Measurements from ENCODE around the gene TTBK1. TPM values are rescaled to one million over a fixed set of nuclear protein-coding genes. Genes with fewer than 3 reads are reported as not detected.

The TTBK1 gene
- total RNA-seq, 2 experiments from 2014 or later: 0.02 TPM; not detected in 1

GRCh38 chr6:43268782-43269272 is 25.5 kb downstream of the TTBK1 start:
- intact Hi-C loops (cut with micrococcal nuclease): no loop called here
- Mint-ChIP-seq H3K4me3 (peak overlapping the region; percentile 37), H3K27ac (no peak overlapping the region), H3K4me1 (ENCODE audit: low read depth) (peaks cover 4% of the 10 kb centered on the region), H3K27me3 (ENCODE audit: low read depth) (peaks cover under 1% of the 10 kb centered on the region), H3K9me3 (no peaks in the 10 kb centered on the region), H3K36me3 (ENCODE audit: low read depth) (no peaks in the 10 kb centered on the region)
- CTCF ChIA-PET: interaction anchor here (0.7 to 1.6 kb wide), 3 partner anchors 21 to 128 kb away, joined by 3 to 5 read pairs (median 3); partner anchors contain the start of gene CRIP3
- DNase-seq: no peak

GRCh38 chr6:43269273-43270007 is 26.2 kb downstream of the TTBK1 start:
- Mint-ChIP-seq H3K4me3 (peak overlapping the region; percentile 37), H3K4me1 (ENCODE audit: low read depth) (peaks cover 4% of the 10 kb centered on the region), H3K9me3 (no peaks in the 10 kb centered on the region), H3K36me3 (ENCODE audit: low read depth) (no peaks in the 10 kb centered on the region), H3K27me3 (ENCODE audit: low read depth) (peaks cover 6% of the 10 kb centered on the region), H3K27ac (no peak overlapping the region)
- DNase-seq: peak; percentile 57
- CTCF ChIA-PET: interaction anchor here (0.7 to 1.6 kb wide), 2 partner anchors 20 to 127 kb away, joined by 3 to 5 read pairs; no protein-coding TSS in a partner anchor
- intact Hi-C loops (cut with micrococcal nuclease): no loop called here

GRCh38 chr6:43271103-43271815 is 28.0 kb downstream of the TTBK1 start:
- no peak for DNase-seq
- Mint-ChIP-seq H3K36me3 (ENCODE audit: low read depth) (no peaks in the 10 kb centered on the region), H3K9me3 (no peaks in the 10 kb centered on the region), H3K27me3 (ENCODE audit: low read depth) (peaks cover 11% of the 10 kb centered on the region), H3K4me3 (no peak overlapping the region), H3K27ac (no peak overlapping the region), H3K4me1 (ENCODE audit: low read depth) (peaks cover 10% of the 10 kb centered on the region)
- intact Hi-C loops (cut with micrococcal nuclease): no loop called here
- CTCF ChIA-PET: no interaction called here

GRCh38 chr6:43271944-43272343 is 28.7 kb downstream of the TTBK1 start:
- Mint-ChIP-seq H3K27me3 (ENCODE audit: low read depth) (peaks cover 14% of the 10 kb centered on the region), H3K4me1 (ENCODE audit: low read depth) (peaks cover 10% of the 10 kb centered on the region), H3K36me3 (ENCODE audit: low read depth) (no peaks in the 10 kb centered on the region), H3K4me3 (no peak overlapping the region), H3K27ac (no peak overlapping the region), H3K9me3 (no peaks in the 10 kb centered on the region)
- intact Hi-C loops (cut with micrococcal nuclease): no loop called here
- DNase-seq: no peak
- CTCF ChIA-PET: interaction anchor here (0.6 to 1.1 kb wide), 3 partner anchors 10 to 234 kb away, joined by 3 to 4 read pairs (median 3); no protein-coding TSS in a partner anchor

GRCh38 chr6:43273707-43274106 is 30.4 kb downstream of the TTBK1 start:
- Mint-ChIP-seq H3K27ac (no peak overlapping the region), H3K27me3 (ENCODE audit: low read depth) (peaks cover 17% of the 10 kb centered on the region), H3K36me3 (ENCODE audit: low read depth) (no peaks in the 10 kb centered on the region), H3K4me1 (ENCODE audit: low read depth) (peaks cover 10% of the 10 kb centered on the region), H3K9me3 (no peaks in the 10 kb centered on the region), H3K4me3 (no peak overlapping the region)
- CTCF ChIA-PET: no interaction called here
- intact Hi-C loops (cut with micrococcal nuclease): no loop called here
- no peak for DNase-seq

GRCh38 chr6:43274127-43274915 is 31.0 kb downstream of the TTBK1 start:
- Mint-ChIP-seq H3K9me3 (no peaks in the 10 kb centered on the region), H3K4me1 (ENCODE audit: low read depth) (peaks cover 6% of the 10 kb centered on the region), H3K27me3 (ENCODE audit: low read depth) (peaks cover 17% of the 10 kb centered on the region), H3K27ac (no peak overlapping the region), H3K4me3 (peak overlapping the region; percentile 62), H3K36me3 (ENCODE audit: low read depth) (no peaks in the 10 kb centered on the region)
- CTCF ChIA-PET: no interaction called here
- intact Hi-C loops (cut with micrococcal nuclease): no loop called here
- no peak for DNase-seq

GRCh38 chr6:43274916-43275597 is 31.8 kb downstream of the TTBK1 start:
- H3K4me3 Mint-ChIP-seq: peak overlapping the region; percentile 62
- DNase-seq: peak; percentile 43
- peaks cover 6% of the 10 kb centered on the region for H3K4me1 Mint-ChIP-seq (ENCODE audit: low read depth)
- H3K27ac Mint-ChIP-seq: no peak overlapping the region
- intact Hi-C loops (cut with micrococcal nuclease): no loop called here
- no peaks in the 10 kb centered on the region for H3K9me3 Mint-ChIP-seq
- H3K36me3 Mint-ChIP-seq (ENCODE audit: low read depth): no peaks in the 10 kb centered on the region
- peaks cover 17% of the 10 kb centered on the region for H3K27me3 Mint-ChIP-seq (ENCODE audit: low read depth)
- CTCF ChIA-PET: no interaction called here

GRCh38 chr6:43275801-43276576 is 32.7 kb downstream of the TTBK1 start:
- CTCF ChIA-PET: no interaction called here
- peaks cover 6% of the 10 kb centered on the region for H3K4me1 Mint-ChIP-seq (ENCODE audit: low read depth)
- peaks cover 17% of the 10 kb centered on the region for H3K27me3 Mint-ChIP-seq (ENCODE audit: low read depth)
- H3K4me3 Mint-ChIP-seq: peak overlapping the region; percentile 66
- intact Hi-C loops (cut with micrococcal nuclease): no loop called here
- peak; percentile 61 for DNase-seq
- H3K27ac Mint-ChIP-seq: no peak overlapping the region
- H3K9me3 Mint-ChIP-seq: no peaks in the 10 kb centered on the region
- no peaks in the 10 kb centered on the region for H3K36me3 Mint-ChIP-seq (ENCODE audit: low read depth)

- H3K36me3 Mint-ChIP-seq (ENCODE audit: low read depth): no peaks in the 10 kb centered on the region
- peak overlapping the region; percentile 13 for H3K4me3 Mint-ChIP-seq
- no peak overlapping the region for H3K27ac Mint-ChIP-seq
- CTCF ChIA-PET: no interaction called here
- H3K4me1 Mint-ChIP-seq (ENCODE audit: low read depth): peaks cover 6% of the 10 kb centered on the region
- H3K27me3 Mint-ChIP-seq (ENCODE audit: low read depth): peaks cover 17% of the 10 kb centered on the region
- intact Hi-C loops (cut with micrococcal nuclease): no loop called here
- no peak for DNase-seq
- H3K9me3 Mint-ChIP-seq: no peaks in the 10 kb centered on the region
Observed at GRCh38 chr6:43276577-43277305, 33.5 kb downstream of the TTBK1 start.

GRCh38 chr6:43277306-43277642 is 34.0 kb downstream of the TTBK1 start:
- H3K9me3 Mint-ChIP-seq: no peaks in the 10 kb centered on the region
- no peak overlapping the region for H3K4me3 Mint-ChIP-seq
- peaks cover 6% of the 10 kb centered on the region for H3K4me1 Mint-ChIP-seq (ENCODE audit: low read depth)
- H3K27me3 Mint-ChIP-seq (ENCODE audit: low read depth): peaks cover 17% of the 10 kb centered on the region
- no peaks in the 10 kb centered on the region for H3K36me3 Mint-ChIP-seq (ENCODE audit: low read depth)
- DNase-seq: no peak
- no peak overlapping the region for H3K27ac Mint-ChIP-seq
- intact Hi-C loops (cut with micrococcal nuclease): no loop called here
- CTCF ChIA-PET: no interaction called here
